Non-pigmented ciliary epithelial cell (primary cell): ENCODE data around the gene GFM1.

Experiments used
- DNase-seq: peaks from one replicate; pipeline ENCODE4 v3.0.0-alpha.2; 2010; ENCODE audit warnings: low read depth

GFM1 gene

GRCh38 chr3:158644345-158644908 lies at the start of gene GFM1:
GFM1 (plus strand) TSS chr3:158644527; CDS start chr3:158644635, 108 bp downstream.
- peak; percentile 83 for DNase-seq

- DNase-seq = no peak
These were observed 43.5 kb upstream of the GFM1 start for GRCh38 chr3:158600787-158601186.

- DNase-seq = no peak
These were observed 42.1 kb upstream of the GFM1 start for GRCh38 chr3:158602227-158602626.

GRCh38 chr3:158617982-158618875 lies 26.1 kb upstream of the GFM1 start:
- no peak for DNase-seq

- no peak for DNase-seq
These were observed 18.4 kb upstream of the GFM1 start for GRCh38 chr3:158625881-158626280.

- DNase-seq = no peak
These were observed 12.3 kb upstream of the GFM1 start for GRCh38 chr3:158631981-158632380.

GRCh38 chr3:158640646-158641045 lies 3.7 kb upstream of the GFM1 start:
- DNase-seq = no peak

GRCh38 chr3:158642005-158642404 lies 2.3 kb upstream of the GFM1 start:
- DNase-seq = no peak

- DNase-seq = no peak
These were observed 1.7 kb upstream of the GFM1 start for GRCh38 chr3:158642474-158643210.

GRCh38 chr3:158649791-158650190 lies 5.5 kb downstream of the GFM1 start:
- no peak for DNase-seq

- DNase-seq = no peak
These were observed 6.9 kb downstream of the GFM1 start for GRCh38 chr3:158651192-158651591.

- no peak for DNase-seq
These were observed 8.1 kb downstream of the GFM1 start for GRCh38 chr3:158652463-158652862.

GRCh38 chr3:158658889-158659288 lies 14.6 kb downstream of the GFM1 start:
- DNase-seq = no peak

- DNase-seq = peak; percentile 50
These were observed 15.3 kb downstream of the GFM1 start for GRCh38 chr3:158659454-158660237.

GRCh38 chr3:158660711-158661110 lies 16.4 kb downstream of the GFM1 start:
- DNase-seq = no peak

- DNase-seq = no peak
These were observed 18.9 kb downstream of the GFM1 start for GRCh38 chr3:158663246-158663645.

GRCh38 chr3:158663832-158664231 lies 19.5 kb downstream of the GFM1 start:
- no peak for DNase-seq

GRCh38 chr3:158666416-158666815 lies 22.1 kb downstream of the GFM1 start:
- no peak for DNase-seq

GRCh38 chr3:158668506-158668905 lies 24.2 kb downstream of the GFM1 start:
- no peak for DNase-seq

- no peak for DNase-seq
These were observed 27.5 kb downstream of the GFM1 start for GRCh38 chr3:158671821-158672214.

- peak; percentile 75 for DNase-seq
These were observed 28.2 kb downstream of the GFM1 start, which contains the start of gene LXN for GRCh38 chr3:158672215-158673176. LXN (minus strand) TSS chr3:158672648; CDS start chr3:158672478, 170 bp downstream.
